Measurements from ENCODE around the gene ETFA.
"Not testable (repeated sequence)": the region's sequence is repeated elsewhere in the genome, so short reads cannot be mapped to it uniquely, and the experiment has no call there.

ETFA gene

GRCh38 chr15:76324066-76324465 is 12.8 kb upstream of the ETFA start:
- no peak for DNase-seq

DNA sequence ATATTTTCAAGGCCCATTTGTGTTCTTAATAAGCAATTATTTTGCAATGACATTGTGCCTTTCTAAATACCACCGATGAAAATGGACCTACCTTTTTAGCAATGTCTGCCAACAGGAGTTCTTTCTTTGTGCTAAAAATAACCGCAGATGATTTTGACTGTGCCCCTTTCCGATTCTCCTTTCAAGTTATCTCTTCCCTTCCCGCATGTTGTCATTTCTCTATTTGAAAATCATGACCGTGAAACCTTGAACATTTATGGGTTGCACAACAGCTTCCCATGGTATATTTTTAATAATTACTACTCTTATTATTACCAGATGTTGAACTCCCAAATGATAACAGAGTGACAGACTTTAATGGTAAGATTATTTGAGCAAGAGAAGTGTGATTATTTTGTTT is 10.3 kb upstream of the ETFA start:
- DNase-seq: no peak

- DNase-seq: no peak
Measured at GRCh38 chr15:76321171-76321570, 9.9 kb upstream of the ETFA start.

DNA sequence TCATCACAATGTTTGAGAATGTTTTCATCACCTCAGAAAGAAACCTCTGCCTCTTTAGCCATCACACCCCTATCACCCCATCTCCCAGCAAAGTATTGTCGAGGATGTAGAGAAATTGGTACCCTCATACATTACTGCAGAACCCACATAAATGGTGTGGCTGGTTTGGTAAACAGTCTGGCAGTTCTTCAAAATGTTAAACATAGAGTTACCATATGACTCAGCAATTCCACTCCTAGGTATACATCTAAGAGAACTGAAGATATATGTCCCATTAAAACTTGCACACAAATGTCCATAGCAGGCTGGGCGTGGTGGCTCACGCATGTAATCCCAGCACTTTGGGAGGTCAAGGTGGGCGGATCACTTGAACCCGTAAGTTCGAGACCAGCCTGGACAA is 8.7 kb upstream of the ETFA start:
- no peak for DNase-seq

DNA sequence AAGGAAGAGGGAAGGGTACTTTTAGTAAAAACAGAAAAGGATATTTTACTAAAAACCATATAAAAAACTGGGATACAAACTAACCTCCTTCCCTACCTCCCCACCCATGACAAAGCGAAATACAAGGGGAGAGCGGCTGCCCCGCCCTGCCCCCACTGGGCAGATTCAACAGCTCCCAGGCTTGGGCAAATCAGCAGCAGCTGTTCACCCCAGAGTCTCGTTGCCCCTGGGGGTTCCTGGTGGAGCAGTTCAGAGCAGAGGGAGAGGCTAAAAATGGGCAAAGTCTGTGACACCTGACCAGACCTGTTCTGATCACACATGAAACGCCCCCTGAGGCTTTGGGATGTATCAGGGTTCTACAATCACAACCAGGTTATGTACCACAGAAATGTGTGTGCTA is 2.5 kb upstream of the ETFA start:
- DNase-seq: no peak

- DNase-seq: not testable (repeated sequence)
Measured at GRCh38 chr15:76313175-76313567, 1.9 kb upstream of the ETFA start.

GRCh38 chr15:76312540-76313174 is 1.4 kb upstream of the ETFA start:
- no peak for DNase-seq

GRCh38 chr15:76310475-76311099 is 682 bp downstream of the ETFA start:
- peak; percentile 5 for DNase-seq

DNA sequence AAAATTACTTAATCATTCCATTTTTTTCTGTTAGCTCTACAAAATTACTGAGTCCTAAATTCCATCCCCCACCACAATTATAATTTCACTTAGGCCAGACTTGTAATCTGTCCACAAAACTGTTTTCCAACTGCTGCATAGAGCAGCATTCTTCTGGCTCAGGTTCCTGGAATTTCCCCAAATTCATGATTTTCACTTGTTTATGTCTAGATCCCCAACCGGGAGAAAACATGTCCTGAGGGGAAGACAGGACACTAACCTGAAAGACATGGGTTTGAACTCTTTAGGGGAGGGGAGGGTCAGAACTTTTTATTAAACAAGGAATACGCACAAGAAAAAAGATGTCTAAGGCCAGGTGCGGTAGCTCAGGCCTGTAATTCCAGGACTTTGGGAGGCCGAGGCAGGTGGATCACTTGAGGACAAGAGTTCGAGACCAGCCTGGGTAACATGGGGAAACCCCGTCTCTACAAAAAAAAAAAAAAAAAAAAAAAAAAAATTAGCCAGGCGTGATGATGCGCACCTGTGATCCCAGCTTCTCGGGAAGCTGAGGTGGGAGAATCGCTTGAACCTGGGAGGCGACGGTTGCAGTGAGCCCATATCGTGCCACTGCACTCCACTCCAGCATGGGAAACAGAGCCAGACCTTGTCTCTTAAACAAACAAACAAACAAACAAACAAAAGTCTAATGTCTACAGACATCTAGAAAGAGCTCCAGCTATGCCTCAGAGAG is 1.5 kb downstream of the ETFA start:
- no peak for DNase-seq

- no peak for DNase-seq
Measured at GRCh38 chr15:76303909-76304308, 7.4 kb downstream of the ETFA start.

DNA sequence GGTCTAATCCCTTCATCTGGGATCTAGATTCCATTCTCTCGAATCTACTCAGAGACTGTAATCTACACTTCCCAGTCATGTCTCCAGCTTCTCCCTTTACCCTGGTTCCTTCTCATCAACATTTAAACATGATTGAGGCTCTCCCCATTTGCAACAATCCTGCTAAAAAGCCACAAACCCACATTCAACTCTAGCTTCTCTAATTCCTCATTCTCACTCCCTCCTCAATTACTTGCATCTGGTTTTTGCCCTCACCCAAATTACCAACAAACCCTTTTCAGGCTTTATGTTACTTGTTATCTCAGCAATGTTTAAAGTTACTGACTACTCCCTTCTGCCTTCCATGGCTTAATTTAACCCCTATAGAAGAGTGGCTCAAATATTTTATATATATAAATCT is 11.5 kb downstream of the ETFA start:
- no peak for DNase-seq

DNA sequence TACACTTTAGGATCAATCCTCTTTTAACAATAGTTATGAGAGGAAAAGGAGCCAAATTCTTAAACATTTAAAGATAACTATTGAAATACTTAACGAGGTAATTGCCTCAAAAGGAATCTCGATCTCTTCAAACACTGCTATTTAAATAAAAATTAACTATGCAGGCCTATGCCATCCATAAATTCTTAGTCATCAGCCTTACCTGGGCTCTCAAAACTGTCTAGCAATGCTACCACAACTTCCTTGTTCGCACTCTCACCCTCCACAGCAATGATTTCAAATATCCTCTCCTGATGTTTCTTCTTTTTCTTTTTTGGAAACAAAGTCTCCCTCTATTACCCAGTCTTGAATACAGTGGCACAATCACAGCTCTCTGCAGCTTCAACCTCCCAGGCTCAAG is 12.3 kb downstream of the ETFA start:
- DNase-seq: no peak

DNA sequence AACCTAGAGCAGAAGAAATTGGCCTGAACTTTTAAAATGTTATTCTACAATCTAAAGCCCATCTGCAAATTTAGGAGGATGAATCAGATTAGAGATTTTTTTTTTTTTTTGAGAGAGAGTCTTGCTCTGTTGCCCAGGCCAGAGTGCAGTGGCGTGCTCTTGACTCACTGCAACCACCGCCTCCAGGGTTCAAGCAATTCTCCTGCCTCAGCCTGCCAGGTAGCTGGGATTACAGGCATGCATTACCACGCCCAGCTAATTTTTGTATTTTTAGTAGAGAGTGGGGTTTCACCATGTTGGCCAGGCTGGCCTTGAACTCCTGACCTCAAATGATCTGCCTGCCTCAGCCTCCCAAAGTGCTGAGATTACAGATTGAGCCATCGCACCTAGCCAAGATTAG is 13.3 kb downstream of the ETFA start:
- not testable (repeated sequence) for DNase-seq

GRCh38 chr15:76296849-76297248 is 14.4 kb downstream of the ETFA start:
- DNase-seq: no peak

- DNase-seq: not testable (repeated sequence)
Measured at GRCh38 chr15:76294463-76294862, 16.8 kb downstream of the ETFA start.

DNA sequence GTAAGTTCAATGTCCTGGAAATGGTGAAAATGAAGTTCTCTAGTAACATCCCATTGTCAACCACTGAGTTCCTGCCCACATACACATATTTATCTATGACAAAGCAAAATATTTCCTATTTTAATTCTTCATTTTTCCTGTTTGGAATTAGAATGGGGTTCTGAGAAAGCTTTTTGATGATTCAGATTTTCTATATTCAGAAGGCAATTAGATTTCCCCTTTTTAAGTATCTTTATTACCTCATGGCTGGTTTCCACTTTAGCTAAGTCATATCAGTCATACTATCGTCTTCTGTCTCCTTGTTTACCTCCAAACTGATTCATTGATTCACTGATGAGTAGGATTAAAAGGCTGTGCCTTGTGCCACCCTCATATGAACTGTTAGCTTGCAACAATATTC is 17.9 kb downstream of the ETFA start:
- DNase-seq: peak; percentile 4

GRCh38 chr15:76289582-76289981 is 21.7 kb downstream of the ETFA start:
- no peak for DNase-seq

- no peak for DNase-seq
Measured at GRCh38 chr15:76286271-76286879, 24.9 kb downstream of the ETFA start.

DNA sequence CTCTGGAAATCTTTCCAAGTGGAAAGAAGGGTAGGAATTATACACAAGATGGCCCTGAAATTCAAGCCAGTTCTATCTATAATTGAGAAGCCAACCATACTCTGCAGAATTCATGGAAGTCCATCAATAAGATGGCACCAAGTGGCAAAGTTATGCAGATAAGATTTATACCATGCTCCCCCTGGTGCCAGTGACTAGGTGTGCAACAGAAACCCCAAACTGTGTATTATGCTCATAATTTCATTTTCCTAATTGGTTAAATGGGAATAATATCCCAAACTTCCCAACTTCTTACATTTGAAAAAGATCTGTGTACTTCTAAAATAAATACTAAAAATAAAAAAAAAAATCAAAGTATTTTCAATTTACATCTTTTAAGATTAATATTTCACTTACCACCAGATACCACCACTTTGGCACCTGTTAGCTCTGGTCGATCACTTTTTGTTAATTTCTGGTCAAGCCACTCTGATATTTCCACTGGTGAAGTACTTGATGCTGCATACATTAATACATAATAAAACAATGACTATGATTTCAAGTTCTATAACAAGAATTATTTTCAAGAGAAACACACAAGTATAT is 25.9 kb downstream of the ETFA start:
- peak; percentile 8 for DNase-seq

DNA sequence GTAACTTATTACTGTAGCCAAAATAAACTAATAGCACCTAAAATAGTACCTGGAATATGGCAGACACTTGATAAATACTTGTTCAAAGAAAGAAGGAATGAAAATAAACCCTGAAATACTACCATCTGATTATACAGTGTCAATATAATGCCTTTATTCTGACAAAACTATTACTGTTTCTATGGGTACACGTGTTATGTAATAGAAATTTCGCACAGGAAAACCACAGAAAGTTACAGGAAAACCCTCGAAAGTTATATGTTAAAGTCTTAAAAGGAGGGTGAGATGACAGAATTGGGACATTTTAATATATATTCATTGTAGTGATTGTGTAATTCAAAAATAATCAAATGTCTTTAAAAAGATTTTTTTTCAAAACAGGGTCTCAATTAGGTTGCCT is 28.8 kb downstream of the ETFA start:
- no peak for DNase-seq

GRCh38 chr15:76278651-76279050 is 32.6 kb downstream of the ETFA start:
- no peak for DNase-seq

DNA sequence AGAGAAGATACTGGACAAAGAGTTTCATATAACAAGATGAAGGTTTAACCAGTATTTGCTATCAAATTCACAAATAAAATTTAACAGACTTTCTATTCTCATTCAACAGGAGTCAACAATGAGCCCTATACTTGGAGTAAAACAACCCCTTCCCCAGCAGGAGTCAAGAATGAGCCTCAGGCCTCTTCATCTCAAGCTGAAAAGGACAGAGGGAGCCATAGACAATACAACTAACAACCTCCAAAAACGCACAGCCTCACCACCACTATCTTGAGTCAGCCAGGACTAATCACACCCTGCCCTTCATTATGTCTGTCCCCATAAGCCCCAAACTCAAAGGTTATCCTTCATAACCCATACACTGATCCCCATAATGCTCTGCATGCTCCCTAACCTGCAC is 36.4 kb downstream of the ETFA start:
- no peak for DNase-seq

DNA sequence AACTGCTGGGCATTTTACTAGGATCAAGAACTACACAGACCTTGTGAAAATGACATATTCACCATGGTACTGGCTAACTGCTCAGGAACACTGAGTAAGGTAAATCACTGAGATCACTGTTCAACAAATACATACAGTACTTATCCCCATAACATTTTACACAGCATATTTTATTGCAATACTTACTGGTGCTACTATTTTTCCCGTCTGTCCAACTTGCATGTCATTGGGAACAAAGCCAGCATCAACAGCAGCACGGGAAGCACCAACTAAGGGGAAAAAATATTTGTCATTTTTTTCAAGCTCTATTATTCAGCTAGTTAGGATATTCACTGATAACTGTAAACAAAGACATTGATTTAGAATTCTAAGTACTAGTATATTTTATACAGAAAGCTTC is 37.0 kb downstream of the ETFA start:
- DNase-seq: no peak

Data from fibroblast of skin of abdomen (primary cell).